ENCODE data around the gene SVOP.

The SVOP gene

DNA sequence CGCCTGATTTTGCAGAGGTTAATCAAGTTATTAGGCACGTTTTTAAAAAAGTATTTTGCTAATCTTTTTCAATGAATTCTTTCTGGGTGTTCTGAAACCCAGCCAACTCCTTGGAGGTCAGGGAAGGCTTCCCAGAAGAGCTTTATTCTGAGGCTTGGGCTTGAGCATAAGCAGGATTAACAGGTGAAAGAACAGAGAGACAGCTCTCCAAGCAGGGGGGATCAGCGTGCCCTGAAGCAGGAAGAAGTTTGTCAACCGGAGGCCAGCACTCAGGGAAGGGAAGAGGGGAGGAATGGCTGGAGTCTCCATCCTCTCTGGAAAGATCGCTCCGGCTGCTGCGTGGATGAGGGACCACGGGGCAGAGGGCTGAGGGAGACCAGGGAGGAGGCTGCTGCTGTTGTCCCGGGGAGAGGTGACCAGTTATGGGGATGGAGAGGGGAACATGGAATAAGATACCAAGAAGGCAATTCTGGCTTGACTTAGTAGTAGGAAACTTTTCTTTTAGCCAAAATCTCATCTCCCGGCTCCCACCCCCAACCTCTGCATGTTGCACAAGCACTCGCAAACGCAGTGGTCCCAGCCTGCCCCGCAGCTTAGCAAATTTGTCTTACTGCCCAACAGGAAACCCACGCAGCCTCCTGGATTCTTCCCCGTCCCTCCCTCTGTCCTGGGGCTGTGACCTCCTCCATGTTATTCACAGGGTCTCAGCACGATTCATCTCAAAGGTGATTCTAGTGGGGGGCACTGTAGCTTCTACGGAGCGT, 162.4 kb downstream of the SVOP start:
- no peak for DNase-seq (ENCODE audit: low spot score)
- in situ Hi-C loops (cut with MboI; ENCODE audit: low sequenced_read_pairs, unreplicated experiment): no loop called here
- TF ChIP-seq, protein P1, sequence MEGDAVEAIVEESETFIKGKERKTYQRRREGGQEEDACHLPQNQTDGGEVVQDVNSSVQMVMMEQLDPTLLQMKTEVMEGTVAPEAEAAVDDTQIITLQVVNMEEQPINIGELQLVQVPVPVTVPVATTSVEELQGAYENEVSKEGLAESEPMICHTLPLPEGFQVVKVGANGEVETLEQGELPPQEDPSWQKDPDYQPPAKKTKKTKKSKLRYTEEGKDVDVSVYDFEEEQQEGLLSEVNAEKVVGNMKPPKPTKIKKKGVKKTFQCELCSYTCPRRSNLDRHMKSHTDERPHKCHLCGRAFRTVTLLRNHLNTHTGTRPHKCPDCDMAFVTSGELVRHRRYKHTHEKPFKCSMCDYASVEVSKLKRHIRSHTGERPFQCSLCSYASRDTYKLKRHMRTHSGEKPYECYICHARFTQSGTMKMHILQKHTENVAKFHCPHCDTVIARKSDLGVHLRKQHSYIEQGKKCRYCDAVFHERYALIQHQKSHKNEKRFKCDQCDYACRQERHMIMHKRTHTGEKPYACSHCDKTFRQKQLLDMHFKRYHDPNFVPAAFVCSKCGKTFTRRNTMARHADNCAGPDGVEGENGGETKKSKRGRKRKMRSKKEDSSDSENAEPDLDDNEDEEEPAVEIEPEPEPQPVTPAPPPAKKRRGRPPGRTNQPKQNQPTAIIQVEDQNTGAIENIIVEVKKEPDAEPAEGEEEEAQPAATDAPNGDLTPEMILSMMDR (IDR thresholded peaks at IDR 0.05; ENCODE audit: borderline replicate concordance, control extremely low read depth, extremely low read depth, insufficient read depth, missing control alignments): no peak
